HG03025 (cell line): Measurements from ENCODE around the gene DOCK4.

Source experiments
- ATAC-seq: cut with Tn5 transposase; IDR thresholded peaks from one replicate; pipeline ENCODE4 v1.9.1; 2021; ENCODE audit warnings: mild to moderate bottlenecking, moderate library complexity; ENCODE audit not compliant: unreplicated experiment, low FRiP score

Gene DOCK4

GRCh38 chr7:112118581-112119566, 87.3 kb downstream of the DOCK4 start:
- ATAC-seq: no peak

GRCh38 chr7:112116894-112117293, 89.3 kb downstream of the DOCK4 start:
- no peak for ATAC-seq

GRCh38 chr7:112116358-112116757, 89.8 kb downstream of the DOCK4 start:
- no peak for ATAC-seq

- ATAC-seq: no peak
Measured at GRCh38 chr7:112115880-112116279, 90.3 kb downstream of the DOCK4 start.

GRCh38 chr7:112113913-112114575, 92.2 kb downstream of the DOCK4 start:
- no peak for ATAC-seq

GRCh38 chr7:112112822-112113255, 93.4 kb downstream of the DOCK4 start:
- ATAC-seq: no peak

- ATAC-seq: no peak
Measured at GRCh38 chr7:112110651-112111050, 95.5 kb downstream of the DOCK4 start.

GRCh38 chr7:112110175-112110574, 96.0 kb downstream of the DOCK4 start:
- ATAC-seq: no peak

GRCh38 chr7:112108981-112109380, 97.2 kb downstream of the DOCK4 start:
- ATAC-seq: no peak

- no peak for ATAC-seq
Measured at GRCh38 chr7:112105584-112106530, 100.3 kb downstream of the DOCK4 start.

- no peak for ATAC-seq
Measured at GRCh38 chr7:112104120-112104519, 102.1 kb downstream of the DOCK4 start.

GRCh38 chr7:112103246-112103645, 103.0 kb downstream of the DOCK4 start:
- no peak for ATAC-seq

GRCh38 chr7:112101201-112101846, 104.9 kb downstream of the DOCK4 start:
- ATAC-seq: no peak

- no peak for ATAC-seq
Measured at GRCh38 chr7:112097524-112097923, 108.7 kb downstream of the DOCK4 start.

- no peak for ATAC-seq
Measured at GRCh38 chr7:112093409-112093808, 112.8 kb downstream of the DOCK4 start.

GRCh38 chr7:112092709-112093395, 113.3 kb downstream of the DOCK4 start:
- ATAC-seq: no peak

- ATAC-seq: no peak
Measured at GRCh38 chr7:112092306-112092705, 113.9 kb downstream of the DOCK4 start.

- ATAC-seq: no peak
Measured at GRCh38 chr7:112091768-112092167, 114.4 kb downstream of the DOCK4 start.

GRCh38 chr7:112089551-112089950, 116.6 kb downstream of the DOCK4 start:
- ATAC-seq: no peak
